Neural progenitor cell (in vitro differentiated cells): Measurements from ENCODE around the gene SLC25A26. TPM values are rescaled to one million over a fixed set of nuclear protein-coding genes. Genes with fewer than 3 reads are reported as not detected.

ENCODE experiments used
- DNase-seq: peaks from one replicate; pipeline ENCODE4 v3.0.0-alpha.2; 2016; ENCODE audit warnings: low spot score
- H2AFZ ChIP-seq: fragments of 200-600 bp; sonication (generic); replicated peaks from 2 replicates; pipeline ENCODE4 v1.6.1; 2016; ENCODE audit warnings: antibody characterized with exemption
- H3F3A ChIP-seq: fragments of 200-600 bp; sonication (generic); 2 replicates; pipeline ENCODE4 v1.6.1; 2016; ENCODE audit warnings: antibody characterized with exemption, low read depth
- H3K27ac ChIP-seq: fragments of 200-600 bp; sonication (generic); 2 replicates; pipeline ENCODE4 v1.5.1; 2016; ENCODE audit warnings: mild to moderate bottlenecking
- H3K27me3 ChIP-seq: fragments of 200-600 bp; sonication (generic); 2 replicates; pipeline ENCODE4 v1.6.1; 2016; ENCODE audit warnings: mild to moderate bottlenecking, moderate library complexity
- H3K36me3 ChIP-seq: fragments of 200-600 bp; sonication (generic); 2 replicates; pipeline ENCODE4 v1.5.1; 2016
- H3K4me1 ChIP-seq: fragments of 200-600 bp; sonication (generic); 2 replicates; pipeline ENCODE4 v1.6.1; 2016; ENCODE audit warnings: mixed run types
- H3K4me2 ChIP-seq: fragments of 200-600 bp; sonication (generic); 2 replicates; pipeline ENCODE4 v1.6.1; 2016
- H3K4me3 ChIP-seq: fragments of 200-600 bp; sonication (generic); 2 replicates; pipeline ENCODE4 v1.5.1; 2016
- H3K79me2 ChIP-seq: fragments of 200-600 bp; sonication (generic); 2 replicates; pipeline ENCODE4 v1.6.1; 2016; ENCODE audit warnings: low read depth
- H3K9ac ChIP-seq: fragments of 200-600 bp; sonication (generic); 2 replicates; pipeline ENCODE4 v1.6.1; 2016
- H3K9me3 ChIP-seq: fragments of 200-600 bp; sonication (generic); 2 replicates; pipeline ENCODE4 v1.5.1; 2016; ENCODE audit warnings: low read depth
- H4K20me1 ChIP-seq: fragments of 200-600 bp; sonication (generic); 2 replicates; pipeline ENCODE4 v1.6.1; 2016; ENCODE audit warnings: low read depth
- H3K27ac Mint-ChIP-seq: 3 replicates; pipeline ENCODE4 v1.8.0; 2021; ENCODE audit warnings: mixed read lengths
- H3K27me3 Mint-ChIP-seq: 2 replicates; pipeline ENCODE4 v1.8.0; 2022; ENCODE audit warnings: low read depth, mild to moderate bottlenecking, inconsistent platforms, moderate library complexity, mixed read lengths; ENCODE audit not compliant: insufficient read depth
- H3K36me3 Mint-ChIP-seq: 3 replicates; pipeline ENCODE4 v1.8.0; 2021; ENCODE audit warnings: mixed read lengths
- H3K4me1 Mint-ChIP-seq: 3 replicates; pipeline ENCODE4 v1.8.0; 2021; ENCODE audit warnings: mixed read lengths
- H3K4me3 Mint-ChIP-seq: 3 replicates; pipeline ENCODE4 v1.8.0; 2021; ENCODE audit warnings: mild to moderate bottlenecking, moderate library complexity, mixed read lengths
- H3K9me3 Mint-ChIP-seq: 3 replicates; pipeline ENCODE4 v1.8.0; 2020; ENCODE audit warnings: mixed read lengths
- CTCF ChIP-seq: fragments of 200-600 bp; sonication (generic); IDR thresholded peaks from 2 replicates; pipeline ENCODE4 v1.5.1; 2017; ENCODE audit warnings: antibody characterized with exemption, mild to moderate bottlenecking
- EZH2 ChIP-seq: fragments of 200-600 bp; sonication (generic); IDR thresholded peaks from 2 replicates; pipeline ENCODE4 v1.6.1; 2017; ENCODE audit warnings: antibody characterized with exemption, mild to moderate bottlenecking, moderate library complexity
- EZH2phosphoT487 ChIP-seq: fragments of 200-600 bp; sonication (generic); IDR thresholded peaks from 2 replicates; pipeline ENCODE4 v1.6.1; 2017; ENCODE audit warnings: antibody characterized with exemption
- total RNA-seq: library from RNA; depleted of rRNA; stranded (reverse); fragments of >200 nt; gene quantifications from 2 replicates; pipeline ENCODE4 v1.2.3, GENCODE V29; 2015; ENCODE audit warnings: low replicate concordance

The SLC25A26 gene
- total RNA-seq, result 17.0 and 21.9 TPM in 2 replicates

GRCh38 chr3:66220602-66221377 is at the start of gene SLC25A26:
Gene SLC25A26 (plus strand): TSS chr3:66221001. CDS start chr3:66221095, 94 bp downstream.
- peak within 1 kb of the TSS; percentile 96 for H3K4me2 ChIP-seq
- peaks cover 17% of the 10 kb centered on the region for H3K79me2 ChIP-seq
- no peaks in the 10 kb centered on the region for H4K20me1 ChIP-seq

GRCh38 chr3:66172394-66172793 is 48.4 kb upstream of the SLC25A26 start:
- Histone ChIP-seq H3F3A (no peaks in the 10 kb centered on the region), H3K79me2 (no peaks in the 10 kb centered on the region), H4K20me1 (no peaks in the 10 kb centered on the region), H3K4me3 (no peak overlapping the region), H3K36me3 (no peaks in the 10 kb centered on the region), H3K4me2 (no peak overlapping the region), H2AFZ (no peak overlapping the region), H3K9ac (no peak overlapping the region), H3K27me3 (no peaks in the 10 kb centered on the region), H3K27ac (no peak overlapping the region), H3K4me1 (no peaks in the 10 kb centered on the region), H3K9me3 (no peaks in the 10 kb centered on the region)
- Mint-ChIP-seq H3K4me3 (no peak overlapping the region), H3K9me3 (no peaks in the 10 kb centered on the region), H3K4me1 (no peaks in the 10 kb centered on the region), H3K27ac (no peak overlapping the region), H3K27me3 (peaks cover 2% of the 10 kb centered on the region), H3K36me3 (no peaks in the 10 kb centered on the region)
- no peak for DNase-seq
- TF ChIP-seq CTCF, result no peak
- TF ChIP-seq EZH2phosphoT487, result no peak
- TF ChIP-seq EZH2, result no peak

More at GRCh38 chr3:66220602-66221377, at the start of gene SLC25A26:
- H2AFZ ChIP-seq, result peak within 1 kb of the TSS; percentile 71
- H3F3A ChIP-seq, result peaks cover 9% of the 10 kb centered on the region
- peak within 1 kb of the TSS; percentile 76 for H3K9ac ChIP-seq
- peak within 1 kb of the TSS; percentile 79 for H3K4me3 ChIP-seq
- no peaks in the 10 kb centered on the region for H3K36me3 ChIP-seq
- Mint-ChIP-seq H3K4me3 (peak within 1 kb of the TSS; percentile 98), H3K27ac (peak within 1 kb of the TSS; percentile 86), H3K9me3 (no peaks in the 10 kb centered on the region), H3K4me1 (peaks cover 10% of the 10 kb centered on the region), H3K36me3 (no peaks in the 10 kb centered on the region), H3K27me3 (peaks cover 2% of the 10 kb centered on the region)
- peak within 1 kb of the TSS; percentile 71 for H3K27ac ChIP-seq
- H3K4me1 ChIP-seq, result peaks cover 6% of the 10 kb centered on the region
- H3K27me3 ChIP-seq, result no peaks in the 10 kb centered on the region
- TF ChIP-seq EZH2phosphoT487, result no peak
- no peak for TF ChIP-seq CTCF
- TF ChIP-seq EZH2, result no peak
- peak; percentile 97 for DNase-seq
- H3K9me3 ChIP-seq, result no peaks in the 10 kb centered on the region

- no peak for TF ChIP-seq EZH2
- TF ChIP-seq EZH2phosphoT487, result no peak
- no peak for TF ChIP-seq CTCF
- Histone ChIP-seq H3K4me1 (no peaks in the 10 kb centered on the region), H3K9ac (no peak overlapping the region), H3K36me3 (no peaks in the 10 kb centered on the region), H3F3A (no peaks in the 10 kb centered on the region), H2AFZ (no peak overlapping the region), H3K79me2 (no peaks in the 10 kb centered on the region), H3K4me3 (no peak overlapping the region), H4K20me1 (no peaks in the 10 kb centered on the region), H3K27me3 (no peaks in the 10 kb centered on the region), H3K9me3 (no peaks in the 10 kb centered on the region), H3K27ac (no peak overlapping the region), H3K4me2 (no peak overlapping the region)
- Mint-ChIP-seq H3K9me3 (no peaks in the 10 kb centered on the region), H3K27me3 (no peaks in the 10 kb centered on the region), H3K36me3 (no peaks in the 10 kb centered on the region), H3K4me1 (no peaks in the 10 kb centered on the region), H3K27ac (no peak overlapping the region), H3K4me3 (no peak overlapping the region)
- DNase-seq, result no peak
These were observed 43.8 kb upstream of the SLC25A26 start for GRCh38 chr3:66177026-66177425.
